PC-3 (cell line): Measurements from ENCODE around the gene PEX11A. TPM values are rescaled to one million over a fixed set of nuclear protein-coding genes. Genes with fewer than 3 reads are reported as not detected.

Experiments
- ATAC-seq: fragments of 200-7000 bp; cut with Tn5 transposase; 2 replicates; pipeline ENCODE4 v1.9.1; 2020; ENCODE audit warnings: mild to moderate bottlenecking, moderate library complexity
- BruUV-seq: library from RNA; stranded (reverse); fragments of 400-500 nt; replicated peaks from 2 replicates; lab custom pipeline; 2021; lab: Mats Ljungman, UMichigan
- CTCF ChIA-PET: fragments of 300-600 bp; sonication (Branson Sonifier 250); formaldehyde crosslinking; loops from one replicate; lab custom pipeline; 2022; ENCODE audit warnings: antibody characterized with exemption; lab: Charles Lee
- POLR2A ChIA-PET: fragments of 300-600 bp; sonication (Branson Sonifier 250); formaldehyde crosslinking; loops from one replicate; lab custom pipeline; 2022; ENCODE audit warnings: antibody characterized with exemption; ENCODE audit not compliant: unreplicated experiment; lab: Charles Lee
- DNase-seq: peaks from one replicate; pipeline ENCODE4 v3.0.0-alpha.2; 2015
- H2AFZ ChIP-seq: fragments of 300-600 bp; sonication (generic); 2 replicates; pipeline ENCODE4 v1.6.0; 2016; ENCODE audit warnings: antibody characterized with exemption, low read length
- H3F3A ChIP-seq: fragments of 300-600 bp; sonication (generic); one replicate; pipeline ENCODE4 v1.6.0; 2017; ENCODE audit warnings: antibody characterized with exemption, low read length, control low read depth, mild to moderate bottlenecking; ENCODE audit not compliant: unreplicated experiment
- H3K27ac ChIP-seq: fragments of 300-600 bp; sonication (generic); 2 replicates; pipeline ENCODE4 v1.5.1; 2016; ENCODE audit warnings: mild to moderate bottlenecking, low read length
- H3K27me3 ChIP-seq: fragments of 300-600 bp; sonication (generic); 2 replicates; pipeline ENCODE4 v1.6.1; 2016; ENCODE audit warnings: low read length, mixed read lengths
- H3K36me3 ChIP-seq: fragments of 300-600 bp; sonication (generic); 2 replicates; pipeline ENCODE4 v1.6.1; 2016; ENCODE audit warnings: low read depth, mixed run types, low read length, mixed read lengths
- H3K4me1 ChIP-seq: fragments of 300-600 bp; sonication (generic); 2 replicates; pipeline ENCODE4 v1.5.1; 2016; ENCODE audit warnings: low read length; ENCODE audit not compliant: insufficient read depth
- H3K4me2 ChIP-seq: fragments of 300-600 bp; sonication (generic); 2 replicates; pipeline ENCODE4 v1.6.0; 2016; ENCODE audit warnings: low read length
- H3K4me3 ChIP-seq: fragments of 300-600 bp; sonication (generic); 2 replicates; pipeline ENCODE4 v1.5.1; 2016; ENCODE audit warnings: mild to moderate bottlenecking, low read length, mixed read lengths
- H3K79me2 ChIP-seq: fragments of 300-600 bp; sonication (generic); 2 replicates; pipeline ENCODE4 v1.6.1; 2017; ENCODE audit warnings: low read length, mixed read lengths
- H3K9ac ChIP-seq: fragments of 300-600 bp; sonication (generic); 2 replicates; pipeline ENCODE4 v1.6.0; 2016; ENCODE audit warnings: mild to moderate bottlenecking, low read length
- H3K9me2 ChIP-seq: fragments of 300-600 bp; sonication (generic); replicated peaks from 2 replicates; pipeline ENCODE4 v1.6.1; 2016; ENCODE audit warnings: mixed run types, low read length, mixed read lengths
- H3K9me3 ChIP-seq: fragments of 300-600 bp; sonication (generic); 2 replicates; pipeline ENCODE4 v1.6.1; 2016; ENCODE audit warnings: low read length, mixed read lengths
- H4K20me1 ChIP-seq: fragments of 300-600 bp; sonication (generic); 2 replicates; pipeline ENCODE4 v1.6.1; 2016; ENCODE audit warnings: low read length, mixed read lengths
- CTCF ChIP-seq: fragments of 300-600 bp; sonication (generic); conservative IDR thresholded peaks from 2 replicates; pipeline ENCODE4 v1.5.1; 2017; ENCODE audit warnings: antibody characterized with exemption, low read depth, mild to moderate bottlenecking, low read length
- EZH2 ChIP-seq: fragments of 300-600 bp; sonication (generic); IDR thresholded peaks from one replicate; pipeline ENCODE4 v1.6.1; 2017; ENCODE audit warnings: antibody characterized with exemption, mild to moderate bottlenecking, low read length; ENCODE audit not compliant: unreplicated experiment
- EZH2phosphoT487 ChIP-seq: fragments of 300-600 bp; sonication (generic); IDR thresholded peaks from 2 replicates; pipeline ENCODE4 v1.6.1; 2018; ENCODE audit warnings: mild to moderate bottlenecking, antibody characterized with exemption, low read length, borderline replicate concordance
- intact Hi-C: fragments of 100-400 bp; cut with micrococcal nuclease; formaldehyde crosslinking; loops from 2 replicates; pipeline ENCODE4 v1.9.0; 2023
- total RNA-seq: library from RNA; depleted of rRNA; stranded (reverse); fragments of >200 nt; gene quantifications from 2 replicates; pipeline ENCODE4 v1.2.3, GENCODE V29; 2014

PEX11A gene
- total RNA-seq, 1 experiment from 2014 or later: 9.7 TPM

GRCh38 chr15:89665449-89666181, 24.9 kb downstream of the PEX11A start:
- Histone ChIP-seq H3K36me3 (no peaks in the 10 kb centered on the region), H4K20me1 (no peaks in the 10 kb centered on the region), H3K4me1 (peaks cover 33% of the 10 kb centered on the region), H3K9me2 (no peaks in the 10 kb centered on the region), H2AFZ (peak overlapping the region; percentile 85), H3K9ac (peak overlapping the region; percentile 45), H3K79me2 (no peaks in the 10 kb centered on the region), H3K4me3 (peak overlapping the region; percentile 60), H3K27ac (no peak overlapping the region), H3K4me2 (peak overlapping the region; percentile 85), H3K27me3 (no peaks in the 10 kb centered on the region), H3F3A (peaks cover 1% of the 10 kb centered on the region), H3K9me3 (no peaks in the 10 kb centered on the region)
- TF ChIP-seq EZH2phosphoT487 (no peak), CTCF (no peak), EZH2 (no peak)
- ATAC-seq (peak; percentile 37), DNase-seq (peak; percentile 55)
- intact Hi-C loops: no loop called here
- CTCF ChIA-PET: no interaction called here
- POLR2A ChIA-PET: interaction anchor here (0.7 kb wide), 1 partner anchor 133 kb away, joined by 3 read pairs; no protein-coding TSS in a partner anchor
- BruUV-seq: TSS peak; percentile 50

- TF ChIP-seq CTCF (no peak), EZH2 (no peak), EZH2phosphoT487 (no peak)
- H3K79me2 ChIP-seq: no peaks in the 10 kb centered on the region
- peak overlapping the region; percentile 85 for H3K4me2 ChIP-seq
- no peak overlapping the region; the same call in 1 of the 2 replicates for H3K9ac ChIP-seq
- no peak overlapping the region for H3K27ac ChIP-seq
- CTCF ChIA-PET: no interaction called here
- peaks cover 33% of the 10 kb centered on the region for H3K4me1 ChIP-seq
- H3K9me3 ChIP-seq: no peaks in the 10 kb centered on the region
- no TSS peak for BruUV-seq
- peaks cover 3% of the 10 kb centered on the region for H3F3A ChIP-seq
- H2AFZ ChIP-seq: peak overlapping the region; percentile 76; the same call in 1 of the 2 replicates
- H3K36me3 ChIP-seq: no peaks in the 10 kb centered on the region
- POLR2A ChIA-PET: no interaction called here
- H3K27me3 ChIP-seq: no peaks in the 10 kb centered on the region
- intact Hi-C loops: no loop called here
- H3K9me2 ChIP-seq: no peaks in the 10 kb centered on the region
- no peaks in the 10 kb centered on the region for H4K20me1 ChIP-seq
- DNase-seq (no peak), ATAC-seq (no peak)
- H3K4me3 ChIP-seq: no peak overlapping the region
These were observed 25.9 kb downstream of the PEX11A start for GRCh38 chr15:89664441-89665350.
